ENCODE results near the gene FAT1.

DNA sequence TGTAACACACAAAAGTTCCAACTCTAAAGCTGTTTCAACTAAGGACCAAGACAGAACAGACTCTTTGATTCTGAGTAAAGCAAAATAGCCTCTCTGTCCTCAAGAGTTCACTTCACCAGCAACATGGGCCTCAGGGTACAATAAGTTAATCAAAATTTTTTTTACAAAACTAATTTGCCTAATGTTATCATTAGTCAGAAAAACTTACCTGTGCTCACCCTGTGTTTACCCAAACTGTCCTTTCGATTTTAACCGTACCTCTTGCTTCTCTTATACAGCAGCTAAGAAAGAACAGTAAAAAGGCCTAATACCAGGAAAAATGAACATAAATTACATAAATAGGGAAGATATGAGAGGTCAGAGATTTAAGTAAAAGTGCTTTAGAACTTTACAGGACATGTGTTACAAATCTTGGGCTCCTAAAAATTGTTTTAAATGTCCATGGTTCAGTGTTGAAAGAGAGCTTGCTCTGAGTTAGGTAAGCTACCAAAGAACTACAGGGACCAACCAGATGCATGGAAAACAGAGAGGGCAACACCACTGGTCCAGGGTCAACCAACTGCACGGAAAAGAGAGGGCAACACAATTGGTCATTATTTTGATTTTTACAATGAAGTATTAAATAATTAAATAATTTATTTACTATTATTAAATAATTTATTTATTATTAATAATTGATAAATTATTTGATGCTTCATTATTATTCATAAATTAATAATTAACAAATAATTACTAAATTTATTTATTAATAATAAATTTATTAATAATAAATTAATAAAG lies 73.1 kb downstream of the FAT1 start:
- no peak for TF ChIP-seq POLR2AphosphoS5 (IDR thresholded peaks at IDR 0.05)
- TF ChIP-seq, protein P1, sequence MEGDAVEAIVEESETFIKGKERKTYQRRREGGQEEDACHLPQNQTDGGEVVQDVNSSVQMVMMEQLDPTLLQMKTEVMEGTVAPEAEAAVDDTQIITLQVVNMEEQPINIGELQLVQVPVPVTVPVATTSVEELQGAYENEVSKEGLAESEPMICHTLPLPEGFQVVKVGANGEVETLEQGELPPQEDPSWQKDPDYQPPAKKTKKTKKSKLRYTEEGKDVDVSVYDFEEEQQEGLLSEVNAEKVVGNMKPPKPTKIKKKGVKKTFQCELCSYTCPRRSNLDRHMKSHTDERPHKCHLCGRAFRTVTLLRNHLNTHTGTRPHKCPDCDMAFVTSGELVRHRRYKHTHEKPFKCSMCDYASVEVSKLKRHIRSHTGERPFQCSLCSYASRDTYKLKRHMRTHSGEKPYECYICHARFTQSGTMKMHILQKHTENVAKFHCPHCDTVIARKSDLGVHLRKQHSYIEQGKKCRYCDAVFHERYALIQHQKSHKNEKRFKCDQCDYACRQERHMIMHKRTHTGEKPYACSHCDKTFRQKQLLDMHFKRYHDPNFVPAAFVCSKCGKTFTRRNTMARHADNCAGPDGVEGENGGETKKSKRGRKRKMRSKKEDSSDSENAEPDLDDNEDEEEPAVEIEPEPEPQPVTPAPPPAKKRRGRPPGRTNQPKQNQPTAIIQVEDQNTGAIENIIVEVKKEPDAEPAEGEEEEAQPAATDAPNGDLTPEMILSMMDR (IDR thresholded peaks at IDR 0.05) = no peak
